ENCODE measurements around the gene PLA2G4D.

PLA2G4D gene

DNA sequence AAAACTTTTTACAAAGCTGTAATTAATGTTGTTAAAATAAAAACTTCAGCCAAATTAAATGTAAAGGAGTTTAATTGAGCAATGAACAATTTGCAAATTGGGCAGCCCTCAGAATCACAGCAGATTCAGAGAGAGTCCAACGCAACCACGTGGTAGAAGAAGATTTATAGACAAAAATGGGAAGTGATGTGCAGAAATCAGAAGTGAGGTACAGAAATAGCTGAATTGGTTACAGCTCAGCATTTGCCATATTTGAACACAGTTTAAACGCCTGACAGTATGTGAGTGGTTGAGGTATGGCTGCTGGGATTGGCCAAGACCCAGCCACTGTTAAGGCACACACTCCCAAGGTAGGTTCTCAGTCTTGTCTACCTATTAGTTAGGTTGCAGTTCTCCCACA, 14.4 kb upstream of the PLA2G4D start:
- Histone ChIP-seq H3K9ac (ENCODE audit: low read length) (no peak overlapping the region), H2AFZ (ENCODE audit: low read length) (no peak overlapping the region), H3K4me1 (ENCODE audit: low read length) (peaks cover 6% of the 10 kb centered on the region; the same call in 1 of the 2 replicates), H3K79me2 (ENCODE audit: low read length) (no peaks in the 10 kb centered on the region), H3K27me3 (replicated peaks; ENCODE audit: insufficient read depth, low read length) (no peaks in the 10 kb centered on the region), H3K36me3 (replicated peaks; ENCODE audit: insufficient read depth, low read length) (no peaks in the 10 kb centered on the region), H3K9me2 (replicated peaks; ENCODE audit: insufficient read depth, low read length) (no peaks in the 10 kb centered on the region), H3K27ac (ENCODE audit: low read length) (no peak overlapping the region), H4K20me1 (ENCODE audit: insufficient read depth, low read length) (no peaks in the 10 kb centered on the region), H3K4me2 (ENCODE audit: low read depth, low read length) (no peak overlapping the region), H3K9me3 (replicated peaks; ENCODE audit: insufficient read depth, low read length) (no peaks in the 10 kb centered on the region), H3K4me3 (ENCODE audit: low read length) (no peak overlapping the region), H3F3A (ENCODE audit: insufficient read depth, low read length) (no peaks in the 10 kb centered on the region)
- no peak for DNase-seq
- TF ChIP-seq, protein P1, sequence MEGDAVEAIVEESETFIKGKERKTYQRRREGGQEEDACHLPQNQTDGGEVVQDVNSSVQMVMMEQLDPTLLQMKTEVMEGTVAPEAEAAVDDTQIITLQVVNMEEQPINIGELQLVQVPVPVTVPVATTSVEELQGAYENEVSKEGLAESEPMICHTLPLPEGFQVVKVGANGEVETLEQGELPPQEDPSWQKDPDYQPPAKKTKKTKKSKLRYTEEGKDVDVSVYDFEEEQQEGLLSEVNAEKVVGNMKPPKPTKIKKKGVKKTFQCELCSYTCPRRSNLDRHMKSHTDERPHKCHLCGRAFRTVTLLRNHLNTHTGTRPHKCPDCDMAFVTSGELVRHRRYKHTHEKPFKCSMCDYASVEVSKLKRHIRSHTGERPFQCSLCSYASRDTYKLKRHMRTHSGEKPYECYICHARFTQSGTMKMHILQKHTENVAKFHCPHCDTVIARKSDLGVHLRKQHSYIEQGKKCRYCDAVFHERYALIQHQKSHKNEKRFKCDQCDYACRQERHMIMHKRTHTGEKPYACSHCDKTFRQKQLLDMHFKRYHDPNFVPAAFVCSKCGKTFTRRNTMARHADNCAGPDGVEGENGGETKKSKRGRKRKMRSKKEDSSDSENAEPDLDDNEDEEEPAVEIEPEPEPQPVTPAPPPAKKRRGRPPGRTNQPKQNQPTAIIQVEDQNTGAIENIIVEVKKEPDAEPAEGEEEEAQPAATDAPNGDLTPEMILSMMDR (IDR thresholded peaks at IDR 0.05; ENCODE audit: low read length), result no peak
- no peak for TF ChIP-seq EZH2 (optimal IDR thresholded peaks at IDR 0.05; ENCODE audit: low read depth, low read length)
- no peak for TF ChIP-seq EZH2phosphoT487 (IDR thresholded peaks at IDR 0.05; ENCODE audit: low read length)

GRCh38 chr15:42108189-42108588, 13.8 kb upstream of the PLA2G4D start:
- no peaks in the 10 kb centered on the region for H3K9me3 ChIP-seq (replicated peaks; ENCODE audit: insufficient read depth, low read length)
- H3K4me3 ChIP-seq (ENCODE audit: low read length), result no peak overlapping the region
- no peaks in the 10 kb centered on the region for H3K79me2 ChIP-seq (ENCODE audit: low read length)
- H3K4me2 ChIP-seq (ENCODE audit: low read depth, low read length), result no peak overlapping the region
- TF ChIP-seq, protein P1 (IDR thresholded peaks at IDR 0.05; ENCODE audit: low read length), result no peak
- no peak for TF ChIP-seq EZH2 (optimal IDR thresholded peaks at IDR 0.05; ENCODE audit: low read depth, low read length)
- no peak for TF ChIP-seq EZH2phosphoT487 (IDR thresholded peaks at IDR 0.05; ENCODE audit: low read length)
- H3F3A ChIP-seq (ENCODE audit: insufficient read depth, low read length), result no peaks in the 10 kb centered on the region
- no peaks in the 10 kb centered on the region for H3K27me3 ChIP-seq (replicated peaks; ENCODE audit: insufficient read depth, low read length)
- no peak overlapping the region for H2AFZ ChIP-seq (ENCODE audit: low read length)
- no peaks in the 10 kb centered on the region for H4K20me1 ChIP-seq (ENCODE audit: insufficient read depth, low read length)
- no peaks in the 10 kb centered on the region for H3K36me3 ChIP-seq (replicated peaks; ENCODE audit: insufficient read depth, low read length)
- H3K9ac ChIP-seq (ENCODE audit: low read length), result no peak overlapping the region
- no peak overlapping the region for H3K27ac ChIP-seq (ENCODE audit: low read length)
- DNase-seq, result no peak
- peaks cover 6% of the 10 kb centered on the region; the same call in 1 of the 2 replicates for H3K4me1 ChIP-seq (ENCODE audit: low read length)
- H3K9me2 ChIP-seq (replicated peaks; ENCODE audit: insufficient read depth, low read length), result no peaks in the 10 kb centered on the region

DNA sequence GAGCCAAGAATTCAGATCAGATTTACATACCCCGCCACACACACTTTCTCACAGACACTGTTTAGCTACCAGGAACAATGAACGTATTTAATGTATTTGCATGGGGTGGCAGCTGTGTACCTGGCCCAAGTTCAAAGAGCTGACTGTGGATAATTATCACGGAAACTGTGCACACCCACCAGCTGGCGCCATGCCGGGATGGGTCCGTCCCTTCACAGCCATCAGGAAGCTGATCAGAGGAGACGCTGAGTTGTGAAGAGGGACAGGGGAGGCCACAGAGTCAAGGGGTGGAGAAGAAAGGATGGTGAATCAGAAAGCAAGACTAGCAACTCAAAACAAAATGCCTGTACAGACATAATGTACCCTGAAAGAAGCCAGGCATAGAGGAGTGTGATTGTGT, 13.1 kb upstream of the PLA2G4D start:
- H3K9ac ChIP-seq (ENCODE audit: low read length), result no peak overlapping the region
- H3K79me2 ChIP-seq (ENCODE audit: low read length), result no peaks in the 10 kb centered on the region
- H3F3A ChIP-seq (ENCODE audit: insufficient read depth, low read length), result no peaks in the 10 kb centered on the region
- no peak overlapping the region for H2AFZ ChIP-seq (ENCODE audit: low read length)
- H3K9me3 ChIP-seq (replicated peaks; ENCODE audit: insufficient read depth, low read length), result no peaks in the 10 kb centered on the region
- H3K4me1 ChIP-seq (ENCODE audit: low read length), result peaks cover 6% of the 10 kb centered on the region; the same call in 1 of the 2 replicates
- H3K4me2 ChIP-seq (ENCODE audit: low read depth, low read length), result no peak overlapping the region
- H3K9me2 ChIP-seq (replicated peaks; ENCODE audit: insufficient read depth, low read length), result no peaks in the 10 kb centered on the region
- H3K27me3 ChIP-seq (replicated peaks; ENCODE audit: insufficient read depth, low read length), result no peaks in the 10 kb centered on the region
- no peaks in the 10 kb centered on the region for H3K36me3 ChIP-seq (replicated peaks; ENCODE audit: insufficient read depth, low read length)
- H3K27ac ChIP-seq (ENCODE audit: low read length), result no peak overlapping the region
- no peak overlapping the region for H3K4me3 ChIP-seq (ENCODE audit: low read length)
- TF ChIP-seq EZH2phosphoT487 (IDR thresholded peaks at IDR 0.05; ENCODE audit: low read length) (no peak), EZH2 (optimal IDR thresholded peaks at IDR 0.05; ENCODE audit: low read depth, low read length) (no peak)
- TF ChIP-seq, protein P1 (IDR thresholded peaks at IDR 0.05; ENCODE audit: low read length), result no peak
- H4K20me1 ChIP-seq (ENCODE audit: insufficient read depth, low read length), result no peaks in the 10 kb centered on the region
- no peak for DNase-seq
